D721Med (cell line): ENCODE measurements around the gene PTPRM.

Source experiments
- DNase-seq: peaks from one replicate; pipeline ENCODE4 v3.0.0; 2011; ENCODE audit warnings: low spot score; ENCODE audit not compliant: insufficient read length
- FAIRE-seq: peaks from 2 replicates; lab custom pipeline; 2011; peaks lifted over from hg19 to GRCh38; lab: Jason Lieb, UNC
- CTCF ChIP-seq: IDR thresholded peaks from 2 replicates; pipeline ENCODE4 v1.5.1; 2012; ENCODE audit warnings: mild to moderate bottlenecking, control low read depth; ENCODE audit not compliant: insufficient read depth; ENCODE audit errors: missing control alignments

The PTPRM gene

GRCh38 chr18:7904529-7904928 lies 337.4 kb downstream of the PTPRM start:
- FAIRE-seq (no peak), DNase-seq (no peak)
- no peak for TF ChIP-seq CTCF

GRCh38 chr18:7908681-7909299 lies 341.7 kb downstream of the PTPRM start:
- DNase-seq = no peak
- FAIRE-seq = no peak
- TF ChIP-seq CTCF = no peak

- DNase-seq = no peak
- no peak for TF ChIP-seq CTCF
- peak; percentile 72 for FAIRE-seq
Observed at GRCh38 chr18:7914834-7915670, 347.9 kb downstream of the PTPRM start.

GRCh38 chr18:7918701-7919100 lies 351.6 kb downstream of the PTPRM start:
- no peak for DNase-seq
- no peak for FAIRE-seq
- no peak for TF ChIP-seq CTCF

GRCh38 chr18:7919565-7919964 lies 352.4 kb downstream of the PTPRM start:
- DNase-seq (no peak), FAIRE-seq (peak; percentile 60)
- no peak for TF ChIP-seq CTCF

- FAIRE-seq (no peak), DNase-seq (no peak)
- no peak for TF ChIP-seq CTCF
Observed at GRCh38 chr18:7921938-7922587, 354.9 kb downstream of the PTPRM start.
